H9 (cell line): Measurements from ENCODE around the gene GPALPP1. TPM values are rescaled to one million over a fixed set of nuclear protein-coding genes. Genes with fewer than 3 reads are reported as not detected.

Experiments
- DNase-seq: peaks from one replicate; pipeline ENCODE4 v3.0.0-alpha.2; 2017
- H2AFZ ChIP-seq: one replicate; pipeline ENCODE4 v1.6.1; 2013; ENCODE audit warnings: mild to moderate bottlenecking, low read length, control low read depth, moderate library complexity
- H2AK5ac ChIP-seq: 2 replicates; pipeline ENCODE4 v1.6.1; 2013; ENCODE audit warnings: low read length, control low read depth, mixed read lengths; ENCODE audit not compliant: insufficient read length
- H2BK120ac ChIP-seq: one replicate; pipeline ENCODE4 v1.6.1; 2013; ENCODE audit warnings: low read depth, mild to moderate bottlenecking, low read length, control low read depth, inconsistent platforms; ENCODE audit not compliant: poor library complexity, severe bottlenecking
- H2BK12ac ChIP-seq: 2 replicates; pipeline ENCODE4 v1.6.1; 2013; ENCODE audit warnings: low read length, control low read depth, mixed read lengths, low read depth; ENCODE audit not compliant: insufficient read length
- H2BK15ac ChIP-seq: 2 replicates; pipeline ENCODE4 v1.6.1; 2013; ENCODE audit warnings: low read depth, low read length, control low read depth
- H2BK20ac ChIP-seq: one replicate; pipeline ENCODE4 v1.6.1; 2013; ENCODE audit warnings: low read depth, mild to moderate bottlenecking, low read length, control low read depth, inconsistent platforms; ENCODE audit not compliant: poor library complexity, severe bottlenecking
- H2BK5ac ChIP-seq: 2 replicates; pipeline ENCODE4 v1.6.1; 2013; ENCODE audit warnings: low read length, control low read depth, mixed read lengths; ENCODE audit not compliant: insufficient read length
- H3K14ac ChIP-seq: 2 replicates; pipeline ENCODE4 v1.6.1; 2013; ENCODE audit warnings: low read length, control low read depth; ENCODE audit not compliant: insufficient read depth
- H3K18ac ChIP-seq: 2 replicates; pipeline ENCODE4 v1.6.1; 2013; ENCODE audit warnings: low read depth, mild to moderate bottlenecking, mixed read lengths, low read length, control low read depth; ENCODE audit not compliant: insufficient read length
- H3K23ac ChIP-seq: 2 replicates; pipeline ENCODE4 v1.6.1; 2013; ENCODE audit warnings: low read length, control low read depth, mixed read lengths, low read depth; ENCODE audit not compliant: insufficient read length
- H3K23me2 ChIP-seq: 2 replicates; pipeline ENCODE4 v1.6.1; 2013; ENCODE audit warnings: low read depth, mild to moderate bottlenecking, mixed read lengths, low read length, control low read depth; ENCODE audit not compliant: insufficient read length, poor library complexity, severe bottlenecking
- H3K27ac ChIP-seq: 2 replicates; pipeline ENCODE4 v1.5.1; 2013; ENCODE audit warnings: low read length, control low read depth, mixed read lengths, low read depth; ENCODE audit not compliant: insufficient read length
- H3K27me3 ChIP-seq: 2 replicates; pipeline ENCODE4 v1.6.1; 2013; ENCODE audit warnings: low read length, control low read depth, inconsistent platforms; ENCODE audit not compliant: insufficient read depth
- H3K4ac ChIP-seq: 2 replicates; pipeline ENCODE4 v1.6.1; 2013; ENCODE audit warnings: low read depth, mild to moderate bottlenecking, control low read depth, inconsistent platforms, low read length, moderate library complexity
- H3K4me1 ChIP-seq: 2 replicates; pipeline ENCODE4 v1.6.1; 2013; ENCODE audit warnings: low read length, control low read depth, inconsistent platforms; ENCODE audit not compliant: insufficient read depth
- H3K4me2 ChIP-seq: 2 replicates; pipeline ENCODE4 v1.6.1; 2013; ENCODE audit warnings: low read length, control low read depth, mixed read lengths; ENCODE audit not compliant: insufficient read length, insufficient read depth
- H3K56ac ChIP-seq: 2 replicates; pipeline ENCODE4 v1.6.1; 2013; ENCODE audit warnings: low read depth, mild to moderate bottlenecking, mixed read lengths, low read length, control low read depth; ENCODE audit not compliant: insufficient read length
- H3K79me1 ChIP-seq: 2 replicates; pipeline ENCODE4 v1.6.1; 2013; ENCODE audit warnings: low read depth, mild to moderate bottlenecking, moderate library complexity, low read length, control low read depth, inconsistent platforms; ENCODE audit not compliant: insufficient read depth, poor library complexity, severe bottlenecking
- H3K79me2 ChIP-seq: 2 replicates; pipeline ENCODE4 v1.6.1; 2013; ENCODE audit warnings: low read length, control low read depth, inconsistent platforms; ENCODE audit not compliant: insufficient read depth
- H3K9ac ChIP-seq: 2 replicates; pipeline ENCODE4 v1.6.1; 2013; ENCODE audit warnings: low read length, control low read depth, mixed read lengths; ENCODE audit not compliant: insufficient read length; ENCODE audit errors: extremely low read depth
- H3K9me3 ChIP-seq: one replicate; pipeline ENCODE4 v1.6.1; 2013; ENCODE audit warnings: low read depth, low read length, inconsistent platforms; ENCODE audit not compliant: control insufficient read depth
- H3T11ph ChIP-seq: one replicate; pipeline ENCODE4 v1.6.1; 2013; ENCODE audit warnings: mild to moderate bottlenecking, low read length, control low read depth, inconsistent platforms
- H4K20me1 ChIP-seq: one replicate; pipeline ENCODE4 v1.6.1; 2013; ENCODE audit not compliant: control insufficient read depth, insufficient read length, insufficient read depth
- H4K5ac ChIP-seq: 2 replicates; pipeline ENCODE4 v1.6.1; 2013; ENCODE audit warnings: low read depth, mild to moderate bottlenecking, mixed read lengths, low read length, control low read depth; ENCODE audit not compliant: insufficient read length
- H4K8ac ChIP-seq: replicated peaks from 2 replicates; pipeline ENCODE4 v1.6.1; 2013; ENCODE audit warnings: low read length, control low read depth, mixed read lengths, low read depth; ENCODE audit not compliant: insufficient read length
- H4K91ac ChIP-seq: 2 replicates; pipeline ENCODE4 v1.6.1; 2013; ENCODE audit warnings: low read depth, mild to moderate bottlenecking, moderate library complexity, mixed read lengths, low read length, control low read depth; ENCODE audit not compliant: insufficient read length
- H3K27ac Mint-ChIP-seq, 3 experiments: 2 replicates in 2 of 3; 3 replicates in 1 of 3; pipeline ENCODE4 v1.8.0; 2020 to 2021; ENCODE audit warnings: mixed read lengths in 3 of 3, mild to moderate bottlenecking in 1 of 3, moderate library complexity in 1 of 3
- H3K27me3 Mint-ChIP-seq: 2 replicates; pipeline ENCODE4 v1.8.0; 2021; ENCODE audit warnings: low read depth, mild to moderate bottlenecking, moderate library complexity, mixed read lengths
- H3K36me3 Mint-ChIP-seq, 3 experiments: 2 replicates in 2 of 3; 3 replicates in 1 of 3; pipeline ENCODE4 v1.8.0; 2020 to 2021; ENCODE audit warnings: low read depth in 3 of 3, mixed read lengths in 3 of 3; ENCODE audit not compliant: insufficient read depth in 1 of 3
- H3K4me1 Mint-ChIP-seq, 2 experiments: 2 replicates each; pipeline ENCODE4 v1.8.0; 2020; ENCODE audit warnings: mixed read lengths in 2 of 2
- H3K4me3 Mint-ChIP-seq, 2 experiments: 2 replicates in 1 of 2; 3 replicates in 1 of 2; pipeline ENCODE4 v1.8.0; 2020 to 2021; ENCODE audit warnings: mild to moderate bottlenecking in 2 of 2, mixed read lengths in 2 of 2, moderate library complexity in 1 of 2
- H3K9me3 Mint-ChIP-seq, 2 experiments: 2 replicates in 1 of 2; 3 replicates in 1 of 2; pipeline ENCODE4 v1.8.0; 2020; ENCODE audit warnings: mild to moderate bottlenecking in 2 of 2, mixed read lengths in 2 of 2, moderate library complexity in 1 of 2
- CTCF ChIP-seq: fragments of 200-600 bp; sonication (generic); conservative IDR thresholded peaks from 3 replicates; pipeline ENCODE4 v1.8.0; 2021; ENCODE audit warnings: antibody characterized with exemption, mild to moderate bottlenecking
- WGBS: extraction: QIAGEN DNeasy Blood & Tissue Kit; methylation state at CpG from one replicate; pipeline ENCODE4 v1.1.7; 2013; ENCODE audit warnings: missing lambda C conversion rate, low lambda C conversion rate, mixed read lengths; ENCODE audit not compliant: insufficient read length; ENCODE audit errors: extremely low coverage; 5-methylcytosine and 5-hydroxymethylcytosine counted together
- total RNA-seq: library from RNA; stranded (reverse); gene quantifications from 2 replicates; pipeline ENCODE4 v1.2.1, GENCODE V29; 2021

The GPALPP1 gene
- total RNA-seq, 1 experiment from 2014 or later = 21.9 TPM

GRCh38 chr13:44976949-44977583 is 12.3 kb upstream of the GPALPP1 start:
- no peak overlapping the region for H3K4ac ChIP-seq
- no peak for TF ChIP-seq CTCF
- H3K79me2 ChIP-seq = no peaks in the 10 kb centered on the region
- H4K8ac ChIP-seq = no peak overlapping the region
- no peak overlapping the region for H3K56ac ChIP-seq
- H3K23me2 ChIP-seq = no peaks in the 10 kb centered on the region
- peaks cover 1 to 3% of the 10 kb centered on the region in 2 experiments for H3K4me1 Mint-ChIP-seq
- H3K27ac ChIP-seq = no peak overlapping the region
- no peak overlapping the region for H3K14ac ChIP-seq
- no peak overlapping the region for H3K27ac Mint-ChIP-seq
- H3K23ac ChIP-seq = no peak overlapping the region
- H3K18ac ChIP-seq = no peak overlapping the region
- H3K9ac ChIP-seq = no peak overlapping the region
- H3K27me3 ChIP-seq = no peaks in the 10 kb centered on the region
- DNase-seq = no peak
- no peaks in the 10 kb centered on the region for H3K79me1 ChIP-seq
- no CpG with 5 or more reads among the region's 1 CpG for WGBS
- H2BK120ac ChIP-seq = no peak overlapping the region
- no peaks in the 10 kb centered on the region; the same call in 1 of the 2 replicates for H3K27me3 Mint-ChIP-seq
- no peak overlapping the region for H2BK15ac ChIP-seq
- H3T11ph ChIP-seq = no peak overlapping the region
- no peaks in the 10 kb centered on the region for H4K20me1 ChIP-seq
- H2BK20ac ChIP-seq = no peak overlapping the region
- no peak overlapping the region for H2AK5ac ChIP-seq
- no peaks in the 10 kb centered on the region for H3K4me1 ChIP-seq
- no peak overlapping the region for H2AFZ ChIP-seq
- no peaks in the 10 kb centered on the region for H3K9me3 ChIP-seq
- peaks cover 5 to 39% (median 37%) of the 10 kb centered on the region in 3 experiments; a peak in 6 of 7 replicates for H3K36me3 Mint-ChIP-seq
- no peak overlapping the region for H4K5ac ChIP-seq
- no peak overlapping the region for H2BK5ac ChIP-seq
- H3K9me3 Mint-ChIP-seq = no peaks in the 10 kb centered on the region
- no peak overlapping the region for H2BK12ac ChIP-seq
- no peak overlapping the region for H3K4me2 ChIP-seq
- no peak overlapping the region for H4K91ac ChIP-seq
- no peak overlapping the region for H3K4me3 Mint-ChIP-seq
